ENCODE results near the gene HNRNPA3.

DNA sequence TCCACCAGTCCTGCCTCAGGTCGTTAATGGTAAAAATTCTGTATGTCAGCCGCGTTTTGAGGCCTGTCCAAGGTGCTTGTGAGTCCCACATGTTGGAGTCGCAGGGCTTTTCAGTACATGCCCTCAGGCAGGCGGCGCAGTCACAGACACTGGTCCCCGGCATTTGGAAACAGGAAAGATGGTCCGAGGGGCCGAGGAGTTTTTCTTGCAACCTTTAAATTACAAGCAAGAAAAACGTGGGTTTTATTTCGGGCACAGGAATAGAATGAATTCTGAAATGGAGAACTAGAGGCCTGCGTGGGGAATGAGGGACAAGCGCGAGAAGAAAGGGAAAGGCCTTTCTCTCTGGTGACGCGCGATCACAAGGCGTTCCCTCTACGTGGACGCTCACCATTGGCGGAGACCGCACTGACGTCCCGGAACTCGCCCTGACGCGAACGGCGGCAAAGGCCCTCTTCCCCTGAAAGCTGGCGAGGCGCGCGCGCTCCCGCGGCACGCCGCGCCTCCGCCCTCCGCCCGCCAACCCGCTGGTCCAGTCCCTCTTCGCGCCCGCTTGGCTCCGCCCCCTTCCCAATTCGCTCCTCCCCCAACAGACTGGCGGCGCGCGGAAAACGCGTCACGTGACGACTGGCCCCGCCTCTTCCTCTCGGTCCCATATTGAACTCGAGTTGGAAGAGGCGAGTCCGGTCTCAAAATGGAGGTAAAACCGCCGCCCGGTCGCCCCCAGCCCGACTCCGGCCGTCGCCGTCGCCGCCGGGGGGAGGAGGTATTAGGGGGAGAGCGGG is at the start of gene HNRNPA3:
- TF ChIP-seq POLR2AphosphoS5 (IDR thresholded peaks at IDR 0.05) (peak; percentile 86 to 99 (median 98)), EP300 (IDR thresholded peaks at IDR 0.05) (peak; percentile 46)
